ENCODE results near the gene RHEX.
"Not testable (repeated sequence)": the region's sequence is repeated elsewhere in the genome, so short reads cannot be mapped to it uniquely, and the experiment has no call there.

Gene RHEX, protein sequence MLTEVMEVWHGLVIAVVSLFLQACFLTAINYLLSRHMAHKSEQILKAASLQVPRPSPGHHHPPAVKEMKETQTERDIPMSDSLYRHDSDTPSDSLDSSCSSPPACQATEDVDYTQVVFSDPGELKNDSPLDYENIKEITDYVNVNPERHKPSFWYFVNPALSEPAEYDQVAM

DNA sequence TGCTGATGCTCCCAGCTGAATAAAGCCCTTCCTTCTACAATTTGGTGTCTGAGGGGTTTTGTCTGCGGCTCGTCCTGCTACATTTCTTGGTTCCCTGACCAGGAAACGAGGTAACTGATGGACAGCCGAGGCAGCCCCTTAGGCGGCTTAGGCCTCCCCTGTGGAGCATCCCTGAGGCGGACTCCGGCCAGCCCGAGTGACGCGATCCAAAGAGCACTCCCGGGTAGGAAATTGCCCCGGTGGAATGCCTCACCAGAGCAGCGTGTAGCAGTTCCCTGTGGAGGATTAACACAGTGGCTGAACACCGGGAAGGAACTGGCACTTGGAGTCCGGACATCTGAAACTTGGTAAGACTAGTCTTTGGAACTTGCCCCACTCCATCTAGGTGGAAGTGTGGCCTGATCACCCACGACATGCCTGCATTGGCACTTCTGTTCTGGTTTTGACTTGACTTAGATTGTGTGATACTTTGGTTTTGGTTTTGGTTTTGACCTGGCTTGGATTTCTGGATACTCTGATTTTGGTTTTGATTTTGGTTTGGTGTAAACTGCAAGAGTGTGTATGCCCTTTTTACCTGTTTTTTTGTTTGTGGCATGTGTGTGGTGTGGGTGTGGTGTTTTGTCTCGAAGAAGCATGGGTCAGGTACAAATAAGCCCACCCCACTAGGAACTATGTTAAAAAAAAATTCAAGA is at the start of gene RHEX:
Gene RHEX, plus strand, starts transcription at position 255 of the 692 bp plus-strand sequence. CDS start 44,656 bp downstream, outside the sequence.
- not testable (repeated sequence) for DNase-seq (ENCODE audit: low read depth in 3 of 3, low spot score in 1 of 3)

DNA sequence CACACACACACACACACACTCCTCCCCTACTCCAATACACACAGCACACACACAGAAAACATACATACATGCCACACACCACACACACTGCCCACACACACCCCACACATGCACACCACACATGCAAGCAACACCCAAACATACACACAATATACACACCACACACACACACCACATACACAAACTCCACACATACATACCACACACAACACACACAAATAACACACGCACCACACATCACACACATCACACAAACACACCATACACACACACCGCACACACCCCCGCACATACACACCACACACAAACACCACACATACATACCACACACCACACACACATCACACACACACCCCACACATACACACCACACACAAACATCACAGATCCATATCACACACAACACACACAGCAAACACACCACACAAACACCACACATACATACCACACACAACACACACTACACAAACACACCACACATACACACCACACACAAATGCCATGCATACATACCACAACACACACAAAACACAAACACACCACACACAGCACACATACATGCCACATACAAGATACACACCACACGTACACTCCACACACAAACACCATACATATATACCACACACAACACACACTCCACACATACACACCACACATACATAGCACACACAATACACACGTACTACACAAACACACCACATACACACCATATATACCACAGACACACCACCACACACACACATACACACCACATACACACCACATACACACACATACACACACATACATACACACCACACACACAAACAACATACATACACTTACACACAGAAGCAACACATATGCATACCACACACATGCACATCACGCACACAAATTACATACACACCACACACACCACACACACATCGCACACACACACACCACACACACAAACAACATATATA is 48.8 kb upstream of the RHEX start:
- no peak for DNase-seq (ENCODE audit: low read depth in 3 of 3, low spot score in 1 of 3)

DNA sequence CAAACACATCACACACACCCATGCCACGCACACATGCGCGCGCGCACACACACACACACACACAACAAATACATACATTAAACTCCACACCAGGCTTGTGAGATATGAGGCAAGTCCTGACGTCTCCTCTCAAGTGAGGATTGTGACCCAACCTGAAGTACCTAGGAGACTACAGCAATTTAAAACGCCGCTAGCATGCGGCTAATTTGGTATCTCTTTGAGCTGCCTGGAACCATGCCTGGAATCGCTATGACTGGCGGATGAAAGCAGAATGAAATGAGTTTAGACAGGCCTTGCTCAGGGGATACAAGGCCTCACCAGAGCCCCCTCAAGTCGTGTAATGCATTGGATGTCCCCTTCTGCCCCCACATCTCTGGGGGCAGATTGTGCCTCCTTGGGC is 48.1 kb upstream of the RHEX start:
- DNase-seq (ENCODE audit: low read depth in 3 of 3, low spot score in 1 of 3) = no peak

DNA sequence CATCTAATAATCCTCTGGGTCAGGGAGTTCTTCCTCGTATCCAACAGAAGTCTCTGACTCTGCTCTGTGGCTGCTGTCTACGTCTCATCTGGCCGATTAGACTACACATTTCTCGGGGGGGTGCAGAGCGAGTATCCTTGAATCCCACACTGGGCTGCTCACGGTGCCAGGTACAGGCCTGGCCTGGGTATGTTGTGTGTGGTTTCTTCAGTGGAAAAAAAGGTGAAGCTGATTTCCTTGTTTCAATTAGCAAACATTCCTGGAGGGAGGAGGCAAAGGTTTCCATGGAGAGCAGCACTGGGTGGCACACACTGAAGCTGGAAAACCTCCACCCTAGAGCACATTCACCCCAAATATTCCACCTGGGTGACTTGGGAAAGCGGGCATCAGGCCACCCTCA is 47.7 kb upstream of the RHEX start:
- DNase-seq (ENCODE audit: low read depth in 3 of 3, low spot score in 1 of 3) = no peak

DNA sequence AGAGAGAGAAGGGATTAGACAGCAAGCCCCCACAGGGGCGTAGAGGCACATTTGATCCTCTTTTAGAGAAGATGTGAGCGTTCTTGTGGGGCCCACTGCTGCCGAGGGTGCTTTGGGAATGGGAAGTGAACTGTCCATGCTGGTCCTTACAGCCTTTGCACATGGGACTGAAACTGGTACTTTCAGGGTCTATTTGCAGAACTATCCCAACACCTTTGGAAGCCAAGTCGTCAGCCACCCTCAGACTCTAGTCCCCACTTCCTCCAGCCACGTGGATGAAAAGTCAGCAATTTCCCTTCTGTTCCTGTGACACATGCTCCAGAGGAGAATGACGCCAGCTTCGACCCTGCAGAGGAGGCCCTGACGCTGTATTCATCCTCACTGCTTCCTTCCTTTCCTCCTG is 47.2 kb upstream of the RHEX start:
- no peak for DNase-seq (ENCODE audit: low read depth in 3 of 3, low spot score in 1 of 3)

DNA sequence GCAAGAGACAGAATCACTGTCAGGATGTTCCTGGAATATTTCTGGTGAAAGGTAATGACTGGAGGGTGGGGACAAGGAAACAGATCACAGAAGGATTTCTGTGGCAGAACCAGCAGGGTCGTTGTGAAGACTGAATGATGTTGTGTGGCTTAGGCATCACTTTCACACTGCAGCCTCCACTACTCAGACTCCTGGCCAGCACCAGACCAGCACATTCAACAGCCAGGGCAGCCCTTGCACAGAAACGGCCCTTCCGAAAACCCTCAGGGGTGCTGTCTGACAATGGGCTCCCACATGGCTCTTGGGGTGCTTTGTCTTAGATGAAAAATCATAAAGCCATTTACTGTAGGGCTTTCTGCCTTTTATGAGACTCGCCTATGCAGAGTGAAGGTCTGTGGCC is 46.0 kb upstream of the RHEX start:
- DNase-seq (ENCODE audit: low read depth in 3 of 3, low spot score in 1 of 3) = no peak

DNA sequence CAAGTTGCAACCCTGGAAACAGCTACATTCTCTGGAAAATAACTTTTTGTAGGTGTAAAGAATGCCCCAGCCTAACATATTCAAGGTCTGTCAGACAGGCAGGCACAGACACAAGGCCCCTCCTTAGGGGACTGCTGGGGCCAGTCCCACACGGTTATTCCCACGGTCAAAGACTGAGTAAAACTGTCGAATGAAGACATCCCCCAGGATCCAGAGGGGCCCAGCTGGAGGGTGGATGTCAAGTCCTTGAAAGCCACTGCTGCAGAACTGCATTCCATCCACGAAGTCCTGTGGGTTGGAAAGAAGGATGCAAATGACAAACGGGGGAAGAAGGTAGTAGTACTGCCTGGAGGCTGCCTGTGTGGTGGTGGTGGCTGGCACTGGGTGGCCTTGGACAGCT is 42.9 kb upstream of the RHEX start:
- DNase-seq (ENCODE audit: low read depth in 3 of 3, low spot score in 1 of 3) = no peak

DNA sequence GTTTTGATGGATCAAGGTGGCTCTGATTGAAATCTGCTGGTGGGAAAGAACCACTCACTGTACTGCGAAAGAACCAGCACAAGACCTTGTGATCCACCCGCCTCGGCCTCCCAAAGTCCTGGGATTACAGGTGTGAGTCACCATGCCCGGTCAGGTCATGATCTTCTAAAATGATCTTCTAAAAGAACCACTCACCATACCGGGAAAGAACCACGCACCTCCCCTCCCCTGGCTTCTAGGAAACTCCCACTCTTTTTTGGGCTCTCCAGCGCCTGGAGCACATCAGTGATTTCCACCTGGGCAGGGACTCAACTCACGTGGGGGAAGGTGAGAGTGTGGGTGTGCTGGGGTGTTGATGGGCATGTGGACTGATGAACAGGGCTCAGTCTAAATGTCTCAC is 41.9 kb upstream of the RHEX start:
- no peak for DNase-seq (ENCODE audit: low read depth in 3 of 3, low spot score in 1 of 3)

DNA sequence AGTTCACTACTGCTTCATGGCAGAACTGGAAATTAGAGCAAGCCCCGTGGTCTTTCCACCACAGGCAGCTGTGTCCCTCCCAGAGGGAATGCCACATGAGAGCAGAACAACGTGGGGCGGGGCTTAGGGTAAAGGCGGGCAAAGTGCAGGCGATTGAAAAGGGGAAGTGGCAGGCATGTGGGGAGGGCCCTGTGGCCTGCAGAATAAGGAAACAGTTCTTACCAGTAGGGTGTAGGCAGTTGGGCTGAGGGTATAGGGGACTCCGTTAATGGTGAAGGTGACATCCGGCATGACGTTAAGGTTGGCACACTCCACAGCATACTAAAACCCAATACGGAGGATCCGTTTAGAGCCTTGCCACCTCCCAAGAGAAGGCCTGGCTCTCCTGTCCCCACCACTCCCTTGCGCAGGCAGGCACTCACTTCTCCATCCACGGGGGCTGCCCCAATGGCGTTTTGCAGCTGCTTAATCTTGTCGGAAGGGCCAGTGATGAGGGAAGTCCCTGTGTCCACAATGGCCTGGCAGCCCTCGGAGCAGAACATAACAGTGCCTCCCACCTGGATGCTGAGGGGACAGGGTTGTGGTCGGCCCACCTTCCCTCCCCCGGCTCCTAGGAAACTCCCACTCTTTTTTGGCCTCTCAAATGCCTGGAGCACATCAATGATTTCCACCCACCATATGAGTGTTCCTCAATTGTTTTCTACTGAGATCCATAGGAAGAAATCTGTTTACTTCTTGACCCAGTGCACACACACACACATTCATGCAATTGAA is 40.7 kb upstream of the RHEX start:
- no peak for DNase-seq (ENCODE audit: low read depth in 3 of 3, low spot score in 1 of 3)

DNA sequence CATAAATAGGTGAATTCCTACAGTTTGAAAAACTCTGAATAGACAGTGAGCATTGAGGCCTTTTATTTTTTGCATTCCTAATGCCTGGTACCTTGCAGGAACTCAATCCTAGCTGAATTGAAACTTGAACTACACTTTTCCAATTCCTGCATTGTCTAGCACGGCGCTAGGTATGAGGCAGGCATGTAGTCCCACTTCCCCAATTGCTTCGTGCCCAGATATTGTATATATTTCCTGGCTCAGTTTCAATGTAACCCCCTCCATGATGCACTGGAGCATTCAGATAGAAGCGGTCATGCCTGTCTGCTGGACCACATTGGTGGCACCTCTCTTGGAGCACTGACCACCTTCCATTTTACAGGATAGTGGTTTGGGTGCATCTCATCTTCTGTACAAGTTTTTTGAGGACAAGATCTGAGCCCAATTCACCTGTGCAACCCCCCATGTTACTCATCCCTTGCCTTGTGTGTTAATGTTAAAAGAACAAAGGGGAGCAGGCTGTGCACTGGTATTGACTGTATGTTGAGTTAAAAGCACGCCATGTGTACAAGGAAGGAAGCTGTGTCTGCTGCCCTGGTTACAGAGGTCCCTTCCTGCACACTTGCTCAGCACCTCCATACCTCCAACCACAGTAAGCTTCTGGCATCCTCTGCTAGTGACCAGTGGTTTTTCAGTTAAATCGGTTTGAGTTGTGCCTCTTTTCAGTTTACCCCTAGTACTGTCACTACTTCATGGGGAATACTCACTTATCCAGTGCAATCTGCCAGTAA is 39.8 kb upstream of the RHEX start:
- DNase-seq (ENCODE audit: low read depth in 3 of 3, low spot score in 1 of 3) = no peak

DNA sequence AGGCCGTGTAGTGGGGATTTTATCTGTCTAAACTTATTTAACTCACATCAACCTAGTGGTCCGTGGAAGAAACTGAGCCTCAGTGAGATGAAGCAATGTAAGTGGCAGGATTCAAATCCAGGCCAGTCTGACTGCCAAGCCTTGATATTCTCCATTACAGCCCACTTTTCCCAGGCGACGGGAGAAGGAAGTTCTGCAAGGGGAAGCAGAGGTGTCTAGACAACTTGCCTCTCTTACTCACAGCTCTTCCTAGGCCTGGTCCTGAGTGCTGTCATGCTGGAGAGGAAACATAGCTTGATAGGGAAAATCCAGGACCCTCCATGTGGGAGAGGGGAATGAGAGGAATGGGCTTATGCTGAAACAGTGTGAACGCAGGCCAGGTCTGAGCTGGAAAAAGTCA is 38.4 kb upstream of the RHEX start:
- DNase-seq (ENCODE audit: low read depth in 3 of 3, low spot score in 1 of 3) = no peak

DNA sequence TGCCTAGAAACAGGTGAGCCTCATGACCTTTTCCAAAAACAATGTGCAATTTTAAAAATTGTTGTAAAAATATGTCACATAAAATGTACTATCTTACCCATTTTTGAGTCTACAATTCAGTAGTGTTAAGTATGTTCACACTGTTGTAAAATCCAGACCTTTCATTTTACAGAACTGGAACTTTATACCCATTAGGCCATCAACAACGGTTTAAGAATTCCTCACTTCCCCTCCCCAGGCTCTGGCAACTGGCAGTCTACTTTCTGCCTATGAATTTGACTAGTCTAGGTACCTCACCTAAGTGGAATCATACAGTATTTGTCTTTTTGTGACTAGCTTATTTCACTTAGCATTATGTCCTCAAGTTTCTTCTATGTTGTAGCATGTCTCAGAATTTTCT is 37.9 kb upstream of the RHEX start:
- DNase-seq (ENCODE audit: low read depth in 3 of 3, low spot score in 1 of 3) = no peak

DNA sequence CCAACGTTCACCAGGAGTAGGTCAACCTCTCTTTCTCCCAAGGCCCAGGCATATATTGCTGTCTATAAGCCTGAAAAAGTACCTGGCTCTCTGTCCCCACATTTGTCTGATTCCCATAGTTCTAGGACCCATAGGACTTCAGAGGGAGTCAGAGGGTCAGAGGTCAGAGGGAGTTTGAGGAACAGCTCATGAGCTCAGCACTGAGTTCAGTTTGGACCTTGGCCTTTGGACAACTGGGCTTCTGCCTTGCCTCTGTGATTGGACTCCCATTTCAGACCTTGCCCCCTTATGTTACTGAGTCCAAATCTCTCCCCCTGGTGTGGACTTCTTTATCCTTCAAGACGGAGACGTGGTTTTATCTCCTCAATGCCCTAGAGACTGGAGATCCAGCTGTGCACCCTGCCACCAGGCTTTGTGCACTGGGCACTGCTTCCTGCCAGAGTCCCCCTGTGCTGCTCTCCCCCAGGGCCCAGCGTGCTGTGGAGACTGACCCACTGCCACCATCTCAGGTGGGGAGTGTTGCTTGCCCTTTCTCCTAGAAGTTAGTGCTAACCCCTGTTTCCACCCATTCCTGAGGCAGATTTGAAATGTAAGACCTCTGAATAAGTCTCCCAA is 32.5 kb upstream of the RHEX start:
- no peak for DNase-seq (ENCODE audit: low read depth in 3 of 3, low spot score in 1 of 3)

DNA sequence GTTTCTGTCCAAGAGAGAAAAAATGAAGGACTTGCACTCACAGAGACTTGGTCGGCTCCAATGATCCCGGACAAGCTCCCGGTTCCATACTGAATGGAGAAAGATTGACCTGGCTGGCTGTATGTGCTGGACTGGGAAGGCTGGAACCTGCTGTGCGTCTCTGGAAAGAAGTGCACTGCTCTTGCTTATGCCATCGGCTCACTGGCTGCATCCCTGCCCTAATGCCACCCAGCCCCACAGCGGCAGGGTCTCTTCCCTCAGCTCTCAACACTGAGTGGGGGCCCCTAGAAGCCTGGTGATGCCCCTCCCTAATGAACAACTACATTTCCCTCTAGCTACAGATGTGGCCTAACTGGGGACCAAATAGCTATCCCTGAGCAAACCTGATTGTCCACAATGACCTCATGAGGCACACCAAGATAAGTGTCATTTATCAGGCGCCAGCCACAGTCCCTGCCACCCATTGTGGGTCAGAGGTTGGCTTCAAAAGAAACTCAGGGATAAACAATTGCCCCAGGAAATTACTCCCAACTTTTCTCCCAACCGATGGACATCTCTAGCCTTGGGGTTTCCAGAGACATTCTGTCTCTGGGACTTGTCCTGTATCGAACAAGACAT is 31.9 kb upstream of the RHEX start:
- no peak for DNase-seq (ENCODE audit: low read depth in 3 of 3, low spot score in 1 of 3)

DNA sequence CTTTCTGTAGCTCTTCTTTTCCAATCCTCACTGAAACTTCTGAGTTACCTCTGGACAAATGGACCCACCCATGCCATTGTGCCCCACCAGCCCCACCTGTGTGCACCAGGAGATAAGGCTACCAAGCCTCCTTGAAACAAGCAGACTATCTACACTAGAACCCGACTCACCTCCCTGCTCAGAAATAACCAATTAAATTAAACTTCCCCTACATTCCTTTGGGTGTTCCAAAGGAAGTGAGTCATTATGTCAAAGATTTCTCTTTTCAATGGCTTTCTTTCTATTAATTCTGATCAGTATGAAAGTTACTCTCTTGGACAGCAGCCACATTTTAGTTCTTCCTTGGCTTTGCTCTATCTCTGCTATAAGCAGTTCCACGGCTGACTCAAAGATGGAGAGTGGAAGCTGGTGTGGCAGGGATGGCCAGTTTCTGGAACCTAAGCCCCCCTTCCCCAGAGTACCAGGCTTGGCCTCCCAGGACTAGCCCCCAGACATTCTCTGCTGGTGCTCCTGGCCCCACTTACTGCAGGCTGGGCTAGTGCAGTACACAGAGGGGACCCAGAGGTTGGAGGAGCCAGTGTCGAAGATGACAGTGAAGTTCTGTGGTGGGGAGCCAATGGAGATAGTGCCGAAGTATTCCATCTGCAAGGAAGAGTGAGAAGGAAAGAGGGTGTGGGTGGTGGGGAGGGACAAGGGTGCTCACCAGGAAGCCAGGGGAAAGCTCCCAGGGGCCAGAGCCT is 31.2 kb upstream of the RHEX start:
- DNase-seq (ENCODE audit: low read depth in 3 of 3, low spot score in 1 of 3) = no peak

DNA sequence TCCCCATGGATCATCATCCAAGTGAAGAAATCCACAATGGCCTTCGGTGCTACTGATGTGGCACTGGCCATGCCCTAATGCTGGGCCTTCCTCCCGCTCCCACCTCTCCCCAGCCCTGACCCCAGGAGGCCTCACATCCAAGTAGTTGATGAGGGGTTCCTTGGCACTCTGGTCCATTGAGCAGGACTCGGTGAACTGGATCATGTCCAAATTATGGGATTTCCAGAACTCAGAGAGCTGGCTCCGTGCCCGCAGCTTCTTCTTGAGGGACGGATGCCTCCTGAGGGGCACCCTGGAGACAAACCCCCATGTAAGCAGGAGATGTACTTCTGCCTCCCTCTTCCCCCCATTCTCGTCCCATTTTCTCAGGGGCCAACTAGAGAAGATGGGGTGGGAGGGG is 30.2 kb upstream of the RHEX start:
- no peak for DNase-seq (ENCODE audit: low read depth in 3 of 3, low spot score in 1 of 3)

DNA sequence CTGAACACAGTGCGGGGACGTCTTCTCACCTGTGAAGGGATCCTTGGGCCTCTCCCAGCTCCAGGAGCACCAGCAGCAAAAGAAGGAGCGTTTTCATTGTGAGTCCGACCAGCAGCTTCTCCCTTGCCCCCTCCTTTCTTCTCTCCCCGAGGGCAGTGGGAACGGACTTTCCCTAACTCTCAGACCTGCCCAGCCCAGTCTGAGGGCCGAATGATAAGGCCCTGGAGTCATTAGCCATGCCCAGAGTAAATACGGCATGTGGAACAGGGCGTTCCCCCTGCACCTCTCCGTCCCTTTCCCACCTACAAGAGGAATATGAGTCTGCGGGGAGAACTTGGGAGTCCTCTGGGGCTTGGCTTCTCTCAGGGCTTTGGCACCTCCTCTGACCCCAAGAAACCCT is 29.3 kb upstream of the RHEX start, which contains the start of gene CTSE:
Gene CTSE, minus strand, starts transcription at position 201 of the 400 bp plus-strand sequence. Its CDS starts 104 bp downstream, at position 97.
- no peak for DNase-seq (ENCODE audit: low read depth in 3 of 3, low spot score in 1 of 3)

DNA sequence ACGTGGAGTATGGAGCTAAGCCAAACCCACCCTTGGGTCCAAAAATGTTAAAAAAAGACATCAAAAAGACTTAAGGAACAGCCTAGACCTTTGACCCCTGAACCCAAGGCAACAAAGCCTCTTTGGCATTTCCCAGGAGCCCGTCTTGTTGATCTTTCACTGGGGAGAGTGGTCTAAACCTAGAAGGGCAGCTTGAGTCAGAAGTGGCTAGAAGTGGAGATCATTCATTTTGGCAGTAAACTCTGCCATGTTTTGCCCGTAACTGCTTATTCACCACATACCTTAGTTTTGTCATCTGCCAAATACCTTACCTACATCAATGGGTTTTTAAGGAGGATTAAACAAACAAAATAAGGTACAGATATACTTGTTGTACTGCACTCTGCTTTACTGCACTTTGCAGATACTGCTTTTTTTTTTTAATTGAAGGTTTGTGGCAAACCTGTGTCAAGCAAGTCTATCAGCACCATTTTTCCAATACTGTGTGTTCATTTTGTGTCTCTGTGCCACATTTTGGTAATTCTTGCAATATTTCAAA is 27.6 kb upstream of the RHEX start:
- no peak for DNase-seq (ENCODE audit: low read depth in 3 of 3, low spot score in 1 of 3)

DNA sequence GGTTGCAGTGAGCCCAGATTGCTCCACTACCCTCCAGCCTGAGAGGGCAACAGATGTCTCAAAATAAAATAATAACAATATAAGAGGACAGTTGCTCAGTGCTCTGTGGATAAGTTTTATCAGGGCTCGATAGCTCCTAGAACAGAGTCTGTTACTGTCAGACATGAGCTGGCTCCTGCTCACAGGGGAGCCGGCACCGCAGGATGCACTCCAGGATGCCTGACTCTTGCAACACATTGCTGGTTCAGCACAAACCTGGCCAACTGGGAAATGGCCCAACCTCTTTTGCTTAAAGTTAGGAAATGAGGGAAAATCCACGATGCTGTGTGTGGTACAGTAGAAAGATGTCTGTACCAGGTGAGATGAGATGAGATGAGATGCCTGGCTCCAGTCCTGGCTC is 23.5 kb upstream of the RHEX start:
- DNase-seq (ENCODE audit: low read depth in 3 of 3, low spot score in 1 of 3) = no peak
